Heart left ventricle (tissue), 13 donors: Measurements from ENCODE around the gene LAMA5.

Experiments
- CTCF ChIP-seq, 12 donors: fragments of 200-600 bp; sonication (generic) in 4 of 12; IDR thresholded peaks; one replicate each; pipeline versions ENCODE4 v1.5.0 to v1.8.0; 2018 to 2022; ENCODE audit warnings: antibody characterized with exemption in 12 of 12, mild to moderate bottlenecking in 5 of 12
- POLR2A ChIP-seq, 2 donors: fragments of 450-650 bp; IDR thresholded peaks; one replicate each; pipeline ENCODE4 v1.6.1; 2017; ENCODE audit warnings: antibody characterized with exemption in 2 of 2, mild to moderate bottlenecking in 2 of 2, moderate library complexity in 2 of 2
- donor health status: ischemic (EF 13 %, LVEDD 7.1; RV severe dilation, severe dysfunction).
- donor health status: DM: no; HTN: yes; CAD: no.
- donor health status: DM: no; HTN: no; CAD: no.
- donor health status: ischemic (EF 25% LVEDD 6.9; RV normal size, moderate dysfunction).
- donor health status: ischemic (EF 25% LVEDD 5.7; RV mildly dilated, moderate dysfunction).
- donor health status: ischemic (EF 35%, LVEDD 5.7; RV mildly dilated, moderate dysfunction).
- donor health status: nonischemic (EF 11% LVEDD 7.7; RV severe dilation, severe dysfunction).
- donor health status: DM: yes; HTN: yes; CAD: no.
- donor health status: PGD.
- donor health status: ischemic (EF 29% LVEDD 5.4; RV normal size, mild dysfunction).
- donor health status: nonischemic (EF 23%, LVEDD 6.1; RV moderate dilation, normal function).

- TF ChIP-seq CTCF (IDR thresholded peaks at IDR 0.05) = no peak
- TF ChIP-seq POLR2A (IDR thresholded peaks at IDR 0.05) = no peak
Measured at GRCh38 chr20:62367633-62368391, 700 bp upstream of the LAMA5 start.
